ENCODE data around the gene PRKCA. TPM values are rescaled to one million over a fixed set of nuclear protein-coding genes. Genes with fewer than 3 reads are reported as not detected.
A peak's percentile ranks its signal among the peaks of the same experiment; 100 is the strongest.

Gene PRKCA
- total RNA-seq, 1 experiment from 2014 or later, result 4.4 TPM

DNA sequence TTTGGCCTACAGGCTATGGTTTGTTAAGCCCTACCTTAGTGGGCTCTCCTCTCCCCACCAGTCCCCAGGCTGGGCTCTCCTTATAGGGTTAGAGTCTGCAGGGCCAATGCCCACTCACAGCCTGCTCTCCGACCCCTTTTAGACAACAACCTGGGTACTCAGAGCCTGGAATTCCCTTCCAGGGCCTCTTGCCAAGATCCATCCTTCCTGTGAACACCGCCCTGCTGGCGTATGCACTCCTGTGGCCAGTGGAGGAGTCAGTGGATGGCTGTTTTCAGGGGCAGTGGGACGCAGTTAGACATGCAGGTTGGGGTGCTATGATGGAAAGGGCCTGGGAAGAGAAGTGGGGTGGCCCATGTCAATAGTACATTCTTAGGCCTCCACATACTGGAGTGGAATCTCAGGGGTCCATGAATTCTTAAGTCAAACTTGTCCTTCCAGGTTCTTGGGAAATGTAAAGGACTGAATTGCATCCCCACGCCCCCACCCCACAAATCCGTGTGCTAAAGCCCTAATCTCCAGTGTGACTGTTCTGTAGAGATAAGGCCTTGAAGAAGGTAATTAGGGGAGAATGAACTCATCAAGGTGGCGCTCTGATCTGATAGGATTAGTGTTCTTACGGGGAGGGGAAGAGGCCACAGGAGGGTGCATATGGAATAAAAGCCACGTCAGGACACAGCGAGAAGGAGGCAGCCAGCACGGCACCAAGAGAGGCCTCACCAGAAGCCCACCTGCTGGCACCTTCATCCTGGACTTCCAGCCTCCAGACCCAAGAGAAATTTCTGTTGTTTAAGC lies 450.9 kb downstream of the PRKCA start:
- no peak overlapping the region for H3K9ac ChIP-seq (ENCODE audit: low read length)
- no peaks in the 10 kb centered on the region for H3K36me3 ChIP-seq (ENCODE audit: insufficient read depth, low read length)
- no peak for DNase-seq
- H3K9me2 ChIP-seq (replicated peaks; ENCODE audit: insufficient read depth, low read length), result no peaks in the 10 kb centered on the region
- H3K4me2 ChIP-seq (ENCODE audit: low read depth, low read length, poor library complexity, severe bottlenecking), result no peak overlapping the region
- no peaks in the 10 kb centered on the region for H3K79me2 ChIP-seq (ENCODE audit: low read length)
- H3K4me1 ChIP-seq (ENCODE audit: low read length), result no peaks in the 10 kb centered on the region
- no peaks in the 10 kb centered on the region for H4K20me1 ChIP-seq (ENCODE audit: insufficient read depth, low read depth, low read length)
- no peak overlapping the region for H3K27ac ChIP-seq (ENCODE audit: low read length)
- no peak overlapping the region for H2AFZ ChIP-seq (ENCODE audit: low read length)
- no peaks in the 10 kb centered on the region for H3K9me3 ChIP-seq (ENCODE audit: low read length)
- no peaks in the 10 kb centered on the region for H3K27me3 ChIP-seq (ENCODE audit: low read length)
- H3K4me3 ChIP-seq (ENCODE audit: low read length), result no peak overlapping the region

DNA sequence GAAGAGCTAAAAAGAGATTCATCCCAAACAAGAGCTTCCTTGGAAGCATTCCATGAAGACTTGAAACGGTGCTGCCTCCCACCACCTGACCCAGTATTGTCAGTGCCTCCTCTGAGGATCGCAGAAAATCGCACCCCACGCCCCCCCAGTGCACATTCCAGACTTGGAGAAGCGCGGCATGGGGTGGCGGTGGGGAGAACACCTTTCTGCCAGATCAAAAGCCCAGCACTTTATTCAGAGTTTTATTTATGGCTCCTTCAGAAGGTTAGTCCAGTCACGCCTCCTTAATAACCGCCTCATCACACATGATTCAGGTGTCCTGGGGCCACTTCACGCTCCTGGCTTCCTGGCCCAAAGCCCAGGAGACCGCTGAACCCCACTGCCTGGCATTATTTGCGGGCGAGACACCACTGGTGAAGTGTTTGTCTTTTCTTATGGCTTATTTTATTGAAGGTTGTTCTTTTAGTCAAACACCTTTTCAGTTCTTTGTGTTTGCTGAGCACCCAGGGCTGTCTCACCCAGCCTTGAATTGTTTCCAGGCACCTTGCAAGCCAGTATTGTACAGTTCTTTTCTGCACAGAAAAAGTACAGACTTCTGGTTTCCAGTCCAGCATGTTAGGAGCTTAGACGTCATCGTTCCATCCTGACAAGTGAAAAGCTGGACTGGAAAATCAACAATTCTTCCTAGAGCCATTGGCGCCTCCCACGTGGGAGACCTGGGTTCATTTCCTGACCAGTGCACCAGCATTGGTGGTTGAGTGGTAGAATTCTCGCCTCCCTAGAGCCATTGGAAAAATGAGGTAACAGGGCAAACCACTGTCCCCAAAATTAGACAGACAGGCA lies 452.9 kb downstream of the PRKCA start:
- no peaks in the 10 kb centered on the region for H3K9me3 ChIP-seq (ENCODE audit: low read length)
- no peak overlapping the region for H3K4me3 ChIP-seq (ENCODE audit: low read length)
- H3K79me2 ChIP-seq (ENCODE audit: low read length), result no peaks in the 10 kb centered on the region
- H2AFZ ChIP-seq (ENCODE audit: low read length), result no peak overlapping the region
- no peaks in the 10 kb centered on the region for H4K20me1 ChIP-seq (ENCODE audit: insufficient read depth, low read depth, low read length)
- no peak overlapping the region for H3K27ac ChIP-seq (ENCODE audit: low read length)
- H3K27me3 ChIP-seq (ENCODE audit: low read length), result no peaks in the 10 kb centered on the region
- no peaks in the 10 kb centered on the region for H3K4me1 ChIP-seq (ENCODE audit: low read length)
- H3K36me3 ChIP-seq (ENCODE audit: insufficient read depth, low read length), result no peaks in the 10 kb centered on the region
- H3K4me2 ChIP-seq (ENCODE audit: low read depth, low read length, poor library complexity, severe bottlenecking), result no peak overlapping the region
- no peaks in the 10 kb centered on the region for H3K9me2 ChIP-seq (replicated peaks; ENCODE audit: insufficient read depth, low read length)
- no peak overlapping the region for H3K9ac ChIP-seq (ENCODE audit: low read length)
- DNase-seq, result no peak

DNA sequence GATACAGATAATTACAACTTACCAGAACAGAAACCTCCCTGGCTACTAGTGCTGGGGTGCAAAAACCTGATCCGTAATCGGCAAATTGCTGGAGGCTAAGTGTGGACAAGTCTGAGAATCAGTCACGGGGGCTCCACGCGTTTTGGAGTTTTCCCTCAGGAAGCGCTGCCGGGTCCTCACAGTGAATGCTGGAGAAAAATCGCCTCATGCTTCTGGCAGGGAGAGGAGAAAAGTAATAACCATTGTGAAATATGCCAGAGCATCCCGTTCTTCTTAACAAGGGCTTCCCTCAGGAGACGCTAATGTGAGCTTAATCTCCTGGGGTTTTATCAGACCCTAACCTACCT lies 453.5 kb downstream of the PRKCA start:
- no peak overlapping the region for H2AFZ ChIP-seq (ENCODE audit: low read length)
- H3K36me3 ChIP-seq (ENCODE audit: insufficient read depth, low read length), result no peaks in the 10 kb centered on the region
- no peak overlapping the region for H3K4me2 ChIP-seq (ENCODE audit: low read depth, low read length, poor library complexity, severe bottlenecking)
- no peaks in the 10 kb centered on the region for H3K79me2 ChIP-seq (ENCODE audit: low read length)
- no peaks in the 10 kb centered on the region for H3K9me3 ChIP-seq (ENCODE audit: low read length)
- no peak overlapping the region for H3K9ac ChIP-seq (ENCODE audit: low read length)
- no peak overlapping the region for H3K27ac ChIP-seq (ENCODE audit: low read length)
- DNase-seq, result no peak
- H4K20me1 ChIP-seq (ENCODE audit: insufficient read depth, low read depth, low read length), result no peaks in the 10 kb centered on the region
- no peak overlapping the region for H3K4me3 ChIP-seq (ENCODE audit: low read length)
- no peaks in the 10 kb centered on the region for H3K4me1 ChIP-seq (ENCODE audit: low read length)
- no peaks in the 10 kb centered on the region for H3K9me2 ChIP-seq (replicated peaks; ENCODE audit: insufficient read depth, low read length)
- no peaks in the 10 kb centered on the region for H3K27me3 ChIP-seq (ENCODE audit: low read length)

DNA sequence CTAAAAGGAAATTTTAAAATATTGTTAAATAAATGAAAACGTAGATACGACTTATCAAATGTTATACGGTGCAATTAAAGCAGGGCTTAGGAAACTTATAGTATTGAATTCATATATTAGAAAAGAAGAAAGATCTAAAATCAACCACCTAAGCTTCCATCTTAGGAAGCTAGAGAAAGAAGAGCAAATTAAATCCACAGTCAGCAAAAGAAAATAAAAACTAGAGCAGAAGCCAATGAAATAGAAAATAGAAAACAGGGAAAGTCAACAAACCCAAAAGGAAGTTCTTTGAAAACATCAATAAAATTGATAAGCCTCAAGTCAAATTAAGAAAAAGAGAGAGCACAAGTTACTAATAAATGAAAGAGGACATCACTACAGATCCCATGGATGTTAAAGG lies 457.9 kb downstream of the PRKCA start:
- no peak overlapping the region for H3K9ac ChIP-seq (ENCODE audit: low read length)
- no peaks in the 10 kb centered on the region for H3K9me3 ChIP-seq (ENCODE audit: low read length)
- H3K4me1 ChIP-seq (ENCODE audit: low read length), result peaks cover 6% of the 10 kb centered on the region
- no peak overlapping the region for H3K4me2 ChIP-seq (ENCODE audit: low read depth, low read length, poor library complexity, severe bottlenecking)
- no peak overlapping the region for H2AFZ ChIP-seq (ENCODE audit: low read length)
- no peaks in the 10 kb centered on the region for H3K9me2 ChIP-seq (replicated peaks; ENCODE audit: insufficient read depth, low read length)
- no peaks in the 10 kb centered on the region for H3K79me2 ChIP-seq (ENCODE audit: low read length)
- no peaks in the 10 kb centered on the region for H4K20me1 ChIP-seq (ENCODE audit: insufficient read depth, low read depth, low read length)
- H3K4me3 ChIP-seq (ENCODE audit: low read length), result no peak overlapping the region
- H3K36me3 ChIP-seq (ENCODE audit: insufficient read depth, low read length), result no peaks in the 10 kb centered on the region
- no peaks in the 10 kb centered on the region for H3K27me3 ChIP-seq (ENCODE audit: low read length)
- no peak overlapping the region for H3K27ac ChIP-seq (ENCODE audit: low read length)
- DNase-seq, result no peak

DNA sequence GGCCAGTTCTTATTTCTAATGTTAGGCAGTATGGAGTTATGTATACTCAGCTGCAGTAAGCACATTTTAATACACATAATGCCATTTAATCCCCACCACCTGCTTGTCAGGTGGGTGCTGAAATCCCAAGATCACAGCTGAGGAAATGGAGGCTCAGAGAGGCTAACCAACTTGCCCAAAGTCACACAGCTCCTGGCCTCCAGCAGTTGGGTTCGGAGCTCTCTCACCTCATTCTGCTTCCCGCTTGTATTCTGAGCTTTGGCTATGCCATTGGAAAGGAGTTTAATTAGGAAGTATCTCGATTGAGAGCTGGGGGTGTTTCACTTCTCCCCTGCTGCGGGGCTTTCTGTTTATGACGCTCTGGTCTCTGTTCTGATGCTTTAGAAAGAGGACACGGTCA lies 459.9 kb downstream of the PRKCA start:
- Histone ChIP-seq H3K79me2 (ENCODE audit: low read length) (no peaks in the 10 kb centered on the region), H3K4me2 (ENCODE audit: low read depth, low read length, poor library complexity, severe bottlenecking) (no peak overlapping the region), H3K36me3 (ENCODE audit: insufficient read depth, low read length) (no peaks in the 10 kb centered on the region), H3K9me2 (replicated peaks; ENCODE audit: insufficient read depth, low read length) (no peaks in the 10 kb centered on the region), H3K4me1 (ENCODE audit: low read length) (peaks cover 12% of the 10 kb centered on the region), H3K27ac (ENCODE audit: low read length) (no peak overlapping the region), H3K4me3 (ENCODE audit: low read length) (no peak overlapping the region), H4K20me1 (ENCODE audit: insufficient read depth, low read depth, low read length) (no peaks in the 10 kb centered on the region), H3K9ac (ENCODE audit: low read length) (no peak overlapping the region), H2AFZ (ENCODE audit: low read length) (no peak overlapping the region), H3K9me3 (ENCODE audit: low read length) (no peaks in the 10 kb centered on the region), H3K27me3 (ENCODE audit: low read length) (no peaks in the 10 kb centered on the region)
- no peak for DNase-seq

DNA sequence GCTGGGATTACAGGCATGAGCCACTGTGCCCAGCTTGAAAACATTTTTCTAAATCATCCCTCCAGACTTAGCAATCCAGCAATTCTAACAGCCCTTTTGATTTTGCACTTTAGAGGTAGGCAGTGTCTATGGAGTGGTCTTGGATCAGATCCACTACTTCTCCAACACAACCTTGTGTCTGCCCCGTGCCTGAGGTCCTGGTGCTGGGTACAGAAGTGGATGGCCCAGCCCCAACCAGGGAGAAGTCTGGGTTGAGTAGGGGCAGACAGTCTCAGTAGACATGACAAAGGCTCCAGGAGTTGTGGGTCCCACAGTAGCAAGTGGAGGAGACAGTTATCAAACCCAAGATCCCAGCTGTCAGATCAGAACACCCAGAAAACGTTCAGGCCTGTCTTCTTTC lies 460.6 kb downstream of the PRKCA start:
- Histone ChIP-seq H4K20me1 (ENCODE audit: insufficient read depth, low read depth, low read length) (no peaks in the 10 kb centered on the region), H3K4me1 (ENCODE audit: low read length) (peaks cover 20% of the 10 kb centered on the region), H3K4me3 (ENCODE audit: low read length) (no peak overlapping the region), H3K27ac (ENCODE audit: low read length) (no peak overlapping the region), H2AFZ (ENCODE audit: low read length) (no peak overlapping the region), H3K27me3 (ENCODE audit: low read length) (no peaks in the 10 kb centered on the region), H3K9ac (ENCODE audit: low read length) (no peak overlapping the region), H3K4me2 (ENCODE audit: low read depth, low read length, poor library complexity, severe bottlenecking) (no peak overlapping the region), H3K36me3 (ENCODE audit: insufficient read depth, low read length) (no peaks in the 10 kb centered on the region; the same call in 1 of the 2 replicates), H3K79me2 (ENCODE audit: low read length) (no peaks in the 10 kb centered on the region), H3K9me3 (ENCODE audit: low read length) (no peaks in the 10 kb centered on the region), H3K9me2 (replicated peaks; ENCODE audit: insufficient read depth, low read length) (no peaks in the 10 kb centered on the region)
- no peak for DNase-seq

DNA sequence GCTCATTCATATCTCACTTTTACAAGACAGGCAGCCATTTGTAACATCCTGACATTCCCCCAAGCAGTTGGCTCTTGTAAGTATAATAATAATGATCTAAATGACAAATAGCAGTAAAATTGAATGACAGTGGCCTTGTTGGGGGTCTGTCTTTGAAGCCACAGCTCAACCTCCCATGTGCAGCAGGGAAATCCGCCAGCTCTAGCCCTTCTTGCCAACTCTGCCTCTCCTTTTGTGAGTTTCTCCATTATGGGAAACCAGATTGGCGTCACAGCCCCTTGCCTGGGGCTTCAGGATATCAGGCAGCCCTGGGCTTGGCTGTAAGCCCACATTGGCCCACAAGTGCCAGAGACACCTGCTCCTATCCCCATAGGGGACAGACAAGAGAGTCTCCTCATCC lies 462.1 kb downstream of the PRKCA start:
- Histone ChIP-seq H3K4me3 (ENCODE audit: low read length) (no peak overlapping the region), H3K79me2 (ENCODE audit: low read length) (no peaks in the 10 kb centered on the region), H3K9me3 (ENCODE audit: low read length) (peaks cover 7% of the 10 kb centered on the region; the same call in 1 of the 2 replicates), H2AFZ (ENCODE audit: low read length) (no peak overlapping the region), H3K27ac (ENCODE audit: low read length) (no peak overlapping the region), H3K27me3 (ENCODE audit: low read length) (no peaks in the 10 kb centered on the region), H3K9ac (ENCODE audit: low read length) (no peak overlapping the region), H4K20me1 (ENCODE audit: insufficient read depth, low read depth, low read length) (no peaks in the 10 kb centered on the region), H3K4me2 (ENCODE audit: low read depth, low read length, poor library complexity, severe bottlenecking) (no peak overlapping the region), H3K9me2 (replicated peaks; ENCODE audit: insufficient read depth, low read length) (no peaks in the 10 kb centered on the region), H3K4me1 (ENCODE audit: low read length) (peaks cover 25% of the 10 kb centered on the region), H3K36me3 (ENCODE audit: insufficient read depth, low read length) (no peaks in the 10 kb centered on the region; the same call in 1 of the 2 replicates)
- DNase-seq, result no peak

DNA sequence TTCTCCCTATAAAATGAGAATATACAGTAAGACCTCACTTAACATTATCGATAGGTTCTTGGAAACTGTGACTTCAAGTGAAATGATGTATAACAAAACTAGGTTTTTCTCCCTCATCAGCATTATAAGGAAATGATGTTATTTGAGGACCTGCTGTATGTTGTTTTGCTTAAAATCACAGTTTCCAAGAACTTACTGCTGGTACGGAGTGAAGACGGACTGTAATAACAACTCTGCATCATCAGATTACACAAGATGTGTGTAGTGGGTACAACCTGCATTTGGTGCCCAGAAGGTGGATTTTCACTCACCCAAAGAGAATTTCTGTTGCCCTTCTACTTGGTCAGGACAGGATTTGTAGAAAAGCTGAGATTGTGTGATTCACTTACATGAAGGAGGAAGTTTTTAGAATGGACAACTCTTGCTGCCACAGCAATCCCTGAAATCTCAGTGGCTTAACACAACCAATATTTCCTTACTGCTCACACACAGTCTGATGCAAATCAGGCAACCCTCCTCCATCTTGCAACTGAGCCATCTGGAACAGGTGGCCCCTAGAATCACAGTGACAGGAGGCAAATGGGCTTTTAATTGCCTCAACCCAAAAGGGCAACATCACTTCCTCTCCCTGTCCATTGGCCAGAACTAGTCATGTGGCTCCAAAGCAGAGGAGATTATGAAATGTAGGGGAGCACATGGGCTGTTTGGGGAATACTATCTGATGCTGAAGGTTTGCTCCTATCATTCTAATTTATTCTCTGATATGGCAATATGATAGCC lies 464.9 kb downstream of the PRKCA start:
- Histone ChIP-seq H3K4me2 (ENCODE audit: low read depth, low read length, poor library complexity, severe bottlenecking) (peak overlapping the region; percentile 42), H3K36me3 (ENCODE audit: insufficient read depth, low read length) (no peaks in the 10 kb centered on the region; the same call in 1 of the 2 replicates), H3K27me3 (ENCODE audit: low read length) (no peaks in the 10 kb centered on the region), H3K27ac (ENCODE audit: low read length) (peak overlapping the region; percentile 78), H2AFZ (ENCODE audit: low read length) (no peak overlapping the region), H3K4me3 (ENCODE audit: low read length) (no peak overlapping the region), H3K79me2 (ENCODE audit: low read length) (no peaks in the 10 kb centered on the region), H3K9me3 (ENCODE audit: low read length) (peaks cover 7% of the 10 kb centered on the region; the same call in 1 of the 2 replicates), H4K20me1 (ENCODE audit: insufficient read depth, low read depth, low read length) (no peaks in the 10 kb centered on the region), H3K4me1 (ENCODE audit: low read length) (peaks cover 37% of the 10 kb centered on the region), H3K9me2 (replicated peaks; ENCODE audit: insufficient read depth, low read length) (no peaks in the 10 kb centered on the region), H3K9ac (ENCODE audit: low read length) (0 out of 2 replicates have a peak overlapping the region, but pooled peaks have one; percentile 4)
- DNase-seq, result peak; percentile 90

All from Karpas-422 (cell line).